NCI-H187 (cell line): Measurements from ENCODE around the gene MRTFA.

Source experiments
- DNase-seq, 2 experiments: peaks; one replicate each; lab custom pipeline; 2025; lab: John Stamatoyannopoulos, UW

The MRTFA gene

DNA sequence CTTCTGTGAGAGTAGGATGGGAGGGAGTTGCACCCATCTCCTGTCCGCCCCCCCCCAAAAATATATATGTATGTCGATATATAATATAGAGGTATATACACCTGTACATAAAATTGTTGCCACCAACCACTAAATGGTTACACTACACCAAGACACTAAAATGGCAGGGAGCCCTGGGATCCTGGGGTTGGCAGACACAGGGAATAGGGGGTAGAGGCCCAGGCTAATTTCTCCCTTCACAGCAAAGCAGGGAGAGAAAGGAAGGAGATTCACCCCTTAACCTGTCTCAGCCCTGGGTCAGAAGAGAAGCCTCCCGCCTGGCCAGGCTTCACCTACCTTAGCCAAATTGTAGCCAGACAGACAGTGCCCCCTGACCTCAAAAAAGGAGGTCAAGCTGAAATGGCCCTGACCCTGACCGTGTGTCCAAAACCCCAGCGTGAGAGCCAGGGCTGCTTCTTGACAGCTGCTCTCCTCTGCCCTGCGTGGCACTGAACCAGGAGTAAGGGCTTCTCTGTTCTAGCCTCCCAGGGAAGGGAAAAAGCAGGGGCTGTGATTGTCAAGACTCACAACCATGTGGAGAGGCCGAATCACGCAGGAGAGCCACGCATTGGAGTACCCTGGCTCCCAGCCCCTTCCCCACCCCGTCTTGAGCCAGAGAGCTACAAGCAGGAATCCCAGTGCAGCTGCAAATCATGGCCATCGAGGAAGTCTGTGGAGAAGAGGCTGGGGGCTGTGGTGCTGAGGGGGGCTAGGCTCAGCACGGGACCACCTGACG lies 225.6 kb downstream of the MRTFA start:
- DNase-seq, result no peak

DNA sequence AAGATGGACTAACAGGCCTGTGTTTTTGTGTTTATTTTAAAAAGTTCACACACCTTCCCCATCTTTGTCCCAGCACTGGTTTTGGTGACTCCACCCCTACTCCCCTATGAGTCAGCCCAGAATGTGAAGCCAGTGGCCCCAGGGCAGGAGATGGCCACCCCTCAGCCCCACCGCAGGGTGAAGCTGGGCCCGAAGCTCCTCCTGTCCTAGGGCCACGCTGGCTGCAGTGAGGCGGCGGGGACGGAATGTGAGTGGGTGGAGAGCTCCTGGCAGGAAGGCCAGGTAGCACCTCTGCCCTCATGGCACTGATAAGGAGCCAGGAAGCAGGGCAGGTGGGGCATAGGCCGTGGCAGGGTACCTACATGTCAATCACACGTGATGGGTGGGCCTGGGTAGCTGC lies 226.2 kb downstream of the MRTFA start:
- no peak for DNase-seq

DNA sequence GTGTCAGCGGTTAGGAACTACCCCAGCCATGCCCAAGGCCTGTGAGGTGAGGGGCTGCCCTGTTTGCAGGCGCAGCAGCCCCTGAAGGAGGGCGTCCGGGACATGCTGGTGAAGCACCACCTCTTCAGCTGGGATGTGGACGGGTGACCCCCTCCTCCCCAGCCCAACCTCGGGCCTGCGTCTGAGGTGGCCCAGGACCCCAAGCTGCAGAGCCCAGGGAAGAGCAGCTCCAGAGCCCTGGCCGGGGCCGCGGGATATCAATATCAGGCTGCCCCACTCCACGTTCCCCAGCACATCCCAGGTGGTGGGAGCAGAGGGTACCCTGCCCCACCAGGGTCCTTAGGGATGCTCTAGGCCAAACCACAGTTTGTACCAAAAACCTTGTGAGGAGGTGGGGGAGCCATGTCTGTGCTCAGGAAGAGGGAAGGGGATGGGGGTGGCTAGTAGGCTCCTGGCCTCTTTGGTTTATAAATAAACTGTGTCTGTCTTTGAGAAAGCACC lies 226.9 kb downstream of the MRTFA start:
- no peak for DNase-seq

DNA sequence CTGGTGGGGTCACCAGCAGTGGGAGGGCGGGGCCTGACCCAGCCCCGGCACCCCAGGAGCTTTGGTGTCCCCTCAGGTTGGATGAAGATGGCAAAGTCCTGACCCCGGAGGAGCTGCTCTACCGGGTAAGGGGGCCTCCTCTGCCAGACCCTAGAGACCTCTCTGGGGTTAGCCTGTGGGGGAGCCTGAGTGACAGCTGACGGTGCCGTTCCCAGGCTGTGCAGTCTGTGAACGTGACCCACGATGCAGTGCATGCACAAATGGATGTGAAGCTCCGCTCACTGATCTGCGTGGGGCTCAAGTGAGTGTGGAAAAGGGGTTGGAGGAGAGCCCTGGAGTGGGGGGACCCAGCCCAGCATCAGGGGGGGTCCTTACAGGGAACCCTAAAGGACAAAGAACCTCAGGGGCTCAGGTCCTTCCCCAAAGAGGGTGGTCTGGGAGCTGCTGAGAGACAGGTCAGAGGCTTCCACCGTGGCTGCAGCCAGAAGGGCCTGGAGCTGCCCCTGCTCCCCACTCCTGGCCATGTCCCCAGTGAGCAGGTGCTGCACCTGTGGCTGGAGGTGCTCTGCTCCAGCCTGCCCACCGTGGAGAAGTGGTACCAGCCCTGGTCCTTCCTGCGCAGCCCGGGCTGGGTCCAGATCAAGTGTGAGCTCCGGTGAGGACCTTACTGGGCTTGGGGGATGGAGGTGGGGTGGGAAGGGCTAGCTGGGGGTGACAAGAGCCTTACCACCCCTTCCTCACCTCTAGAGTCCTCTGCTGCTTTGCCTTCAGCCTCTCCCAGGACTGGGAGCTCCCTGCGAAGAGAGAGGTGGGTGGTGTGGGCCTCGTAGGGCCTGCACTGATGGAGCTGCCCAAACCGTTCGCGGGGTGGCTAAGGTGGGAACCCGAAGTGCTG lies 227.6 kb downstream of the MRTFA start:
- DNase-seq, result no peak

DNA sequence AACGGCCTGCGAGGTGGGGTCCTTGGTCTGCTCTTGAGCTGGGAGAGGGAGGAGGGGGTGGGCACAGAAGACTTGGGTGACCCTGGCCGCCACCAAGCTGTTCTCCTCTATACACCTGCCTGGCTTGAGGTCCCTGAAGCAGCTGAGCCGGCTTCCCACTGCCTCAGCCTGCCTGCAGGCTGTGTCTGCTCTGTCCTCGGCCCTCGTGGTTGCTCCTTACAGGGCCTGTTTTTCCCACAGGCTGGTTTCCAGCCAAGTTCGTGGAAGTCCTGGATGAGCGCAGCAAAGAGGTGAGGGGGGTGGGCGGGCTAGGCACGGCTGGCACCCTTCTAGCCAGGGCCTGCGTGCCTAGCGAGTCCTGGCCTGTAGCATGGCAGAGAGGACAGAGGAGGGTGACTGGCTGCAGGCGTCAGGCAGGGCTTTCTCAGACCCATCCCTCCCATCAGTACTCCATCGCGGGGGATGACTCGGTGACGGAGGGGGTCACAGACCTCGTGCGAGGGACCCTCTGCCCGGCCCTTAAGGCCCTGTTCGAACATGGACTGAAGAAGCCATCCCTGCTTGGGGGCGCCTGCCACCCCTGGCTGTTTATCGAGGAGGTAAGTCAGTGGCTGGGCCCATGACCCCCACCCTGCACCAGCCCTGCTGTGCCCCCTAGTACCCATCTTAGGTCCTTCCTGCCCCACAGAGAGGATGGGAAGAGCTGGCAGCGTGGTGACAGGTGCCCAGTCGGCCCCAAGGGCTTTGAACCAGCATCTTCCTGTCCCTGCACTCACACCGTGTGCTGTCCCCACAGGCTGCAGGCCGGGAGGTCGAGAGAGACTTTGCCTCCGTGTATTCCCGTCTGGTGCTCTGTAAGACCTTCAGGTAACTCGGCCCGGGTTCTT lies 228.4 kb downstream of the MRTFA start:
- no peak for DNase-seq

DNA sequence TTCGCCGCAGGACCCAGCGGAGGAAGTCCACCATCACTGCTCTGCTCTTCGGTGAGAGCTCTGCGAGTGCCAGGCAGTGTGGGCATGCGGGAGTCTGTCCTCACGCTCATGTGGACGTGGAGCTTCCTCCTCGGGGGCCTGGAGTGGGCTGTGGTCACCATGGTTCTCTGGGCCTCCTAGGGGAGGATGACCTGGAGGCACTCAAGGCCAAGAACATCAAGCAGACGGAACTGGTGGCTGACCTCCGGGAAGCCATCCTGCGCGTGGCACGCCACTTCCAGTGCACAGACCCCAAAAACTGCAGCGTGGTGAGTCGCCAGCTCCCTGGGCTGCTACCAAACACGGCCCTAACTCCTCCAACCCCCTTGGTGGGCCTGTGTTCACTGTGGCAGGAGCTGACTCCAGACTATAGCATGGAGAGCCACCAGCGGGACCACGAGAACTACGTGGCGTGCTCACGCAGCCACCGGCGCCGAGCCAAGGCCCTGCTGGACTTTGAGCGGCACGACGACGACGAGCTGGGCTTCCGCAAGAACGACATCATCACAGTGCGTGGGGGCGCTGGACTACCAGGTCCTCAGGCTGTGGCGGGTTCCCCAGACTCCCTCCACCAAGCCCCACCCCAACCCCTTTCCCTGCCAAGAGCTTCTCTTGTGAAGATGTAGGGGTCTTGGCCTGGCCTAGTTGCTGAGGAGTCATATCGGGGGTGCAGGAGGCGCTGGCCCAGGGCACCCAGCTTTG lies 229.3 kb downstream of the MRTFA start:
- no peak for DNase-seq

DNA sequence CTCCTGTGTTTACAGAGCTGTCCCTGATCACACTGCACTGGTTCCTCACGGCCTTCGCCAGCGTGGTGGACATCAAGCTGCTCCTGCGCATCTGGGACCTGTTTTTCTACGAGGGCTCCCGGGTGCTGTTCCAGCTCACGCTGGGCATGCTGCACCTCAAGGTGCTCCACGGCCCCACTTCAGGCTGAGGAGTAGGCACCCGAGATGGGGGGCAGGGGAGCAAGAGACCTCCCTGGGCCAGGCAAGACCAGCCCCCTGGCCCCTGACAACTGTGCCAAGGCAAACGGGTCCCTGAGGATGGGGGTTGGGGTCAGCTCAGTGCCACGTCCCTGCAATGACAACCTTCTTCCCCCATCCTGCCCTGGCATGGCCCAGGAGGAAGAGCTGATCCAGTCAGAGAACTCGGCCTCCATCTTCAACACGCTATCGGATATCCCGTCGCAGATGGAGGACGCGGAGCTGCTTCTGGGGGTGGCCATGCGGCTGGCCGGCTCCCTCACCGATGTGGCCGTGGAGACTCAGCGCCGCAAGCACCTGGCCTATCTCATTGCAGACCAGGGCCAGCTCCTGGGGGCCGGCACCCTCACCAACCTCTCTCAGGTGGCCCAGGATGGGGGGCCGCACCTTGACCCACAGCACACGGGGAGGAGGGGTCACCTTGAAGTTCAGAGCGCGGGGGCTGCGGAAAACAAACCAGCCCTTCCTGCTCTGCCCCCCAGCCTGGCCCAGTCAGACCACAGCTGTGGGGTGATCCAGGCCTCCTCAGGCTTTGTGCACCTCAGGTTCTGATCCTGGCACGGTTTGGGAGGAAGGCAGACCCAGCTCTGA lies 230.2 kb downstream of the MRTFA start:
- DNase-seq, result no peak

DNA sequence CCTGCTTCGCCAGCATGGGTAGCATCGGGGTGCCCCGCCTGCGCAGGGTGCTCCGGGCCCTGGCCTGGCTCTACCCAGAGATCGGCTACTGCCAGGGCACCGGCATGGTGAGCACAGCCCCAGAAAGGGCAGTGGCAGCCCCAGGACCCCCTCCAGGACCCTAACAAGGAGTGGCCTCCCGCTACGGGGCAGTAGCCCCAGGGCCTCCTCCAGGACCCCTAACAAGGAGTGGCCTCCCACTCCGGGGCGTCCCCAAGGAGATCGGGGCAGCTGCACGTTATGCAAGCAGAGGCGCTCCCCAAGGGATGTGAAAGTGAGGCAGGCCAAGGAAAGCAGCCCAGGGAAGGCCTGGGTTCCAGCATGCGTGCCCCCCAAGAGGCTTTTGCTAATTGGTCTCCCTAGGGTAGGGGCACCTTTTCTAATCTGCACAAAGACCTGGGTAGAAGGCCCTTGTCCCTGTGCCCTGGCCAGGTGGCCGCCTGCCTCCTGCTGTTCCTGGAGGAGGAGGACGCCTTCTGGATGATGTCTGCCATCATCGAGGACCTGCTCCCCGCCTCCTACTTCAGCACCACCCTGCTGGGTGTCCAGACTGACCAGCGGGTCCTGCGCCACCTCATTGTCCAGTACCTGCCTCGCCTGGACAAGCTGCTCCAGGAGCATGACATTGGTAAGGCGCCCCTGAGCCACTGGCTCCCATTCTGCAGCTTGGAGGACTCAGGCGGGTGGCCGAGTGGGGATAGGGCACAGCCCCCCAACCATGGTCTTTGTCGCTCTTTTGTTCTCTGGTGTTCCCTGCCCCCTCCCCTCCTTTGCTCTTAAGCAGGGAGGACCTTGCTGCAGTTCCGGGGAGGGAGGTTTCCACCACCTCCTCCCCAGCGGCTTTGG lies 231.1 kb downstream of the MRTFA start:
- no peak for DNase-seq

DNA sequence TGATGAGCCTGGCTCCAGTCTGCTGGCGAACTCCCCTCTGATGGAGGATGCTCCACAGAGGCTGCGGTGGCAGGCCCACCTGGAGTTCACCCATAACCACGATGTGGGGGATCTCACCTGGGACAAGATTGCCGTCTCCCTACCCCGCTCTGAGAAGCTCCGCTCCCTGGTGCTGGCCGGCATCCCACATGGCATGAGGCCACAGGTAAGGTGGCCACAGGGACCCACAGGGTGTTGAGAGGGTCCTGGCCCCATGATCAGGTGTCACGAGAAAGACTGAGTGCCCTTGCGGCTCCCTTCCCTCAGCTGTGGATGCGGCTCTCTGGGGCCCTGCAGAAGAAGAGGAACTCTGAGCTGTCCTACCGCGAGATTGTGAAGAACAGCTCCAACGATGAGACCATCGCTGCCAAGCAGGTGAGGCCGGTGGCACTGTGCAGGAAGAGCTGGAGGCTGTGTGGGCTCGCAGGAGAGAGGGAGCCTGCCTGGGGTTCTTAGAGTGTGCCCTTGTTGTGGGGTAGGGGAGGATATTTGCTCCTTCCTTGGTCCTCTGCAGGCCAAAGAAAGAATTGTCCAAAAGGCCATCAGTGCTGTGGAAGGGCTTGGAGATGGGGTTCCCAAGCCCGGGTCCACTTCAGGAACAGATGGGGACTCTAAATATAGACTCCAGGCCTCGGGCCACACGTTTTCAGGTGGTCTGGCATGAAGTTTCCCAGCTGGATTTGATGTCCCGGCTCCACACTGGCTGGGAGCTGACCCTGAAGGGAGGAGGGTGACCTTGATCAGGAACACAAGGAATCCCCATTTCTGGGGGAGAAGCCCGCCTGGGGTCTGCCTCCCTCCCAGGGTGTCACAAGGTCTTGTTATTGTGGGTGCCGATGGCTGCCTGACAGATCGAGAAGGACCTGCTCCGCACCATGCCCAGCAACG lies 232.0 kb downstream of the MRTFA start:
- no peak for DNase-seq

DNA sequence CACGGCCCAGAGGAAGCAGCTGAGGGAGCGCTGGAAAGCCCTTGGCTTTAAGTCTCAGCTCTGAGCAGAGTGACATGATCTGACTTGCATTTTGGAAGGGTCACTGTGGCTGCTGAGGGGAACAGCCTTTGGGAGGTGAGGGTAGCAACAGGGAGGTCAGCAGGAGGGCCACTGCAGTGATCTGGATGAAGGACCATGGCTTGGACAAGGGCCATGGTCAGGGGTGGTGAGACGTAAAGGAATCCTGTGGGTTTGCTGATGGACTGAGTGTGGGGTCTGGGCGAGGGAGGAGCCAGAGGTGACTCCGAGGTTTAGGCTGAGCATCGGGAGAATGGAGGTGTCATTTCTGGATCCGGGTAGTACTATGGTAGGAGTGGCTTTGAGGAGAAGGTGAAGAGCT lies 232.9 kb downstream of the MRTFA start:
- DNase-seq, result no peak

DNA sequence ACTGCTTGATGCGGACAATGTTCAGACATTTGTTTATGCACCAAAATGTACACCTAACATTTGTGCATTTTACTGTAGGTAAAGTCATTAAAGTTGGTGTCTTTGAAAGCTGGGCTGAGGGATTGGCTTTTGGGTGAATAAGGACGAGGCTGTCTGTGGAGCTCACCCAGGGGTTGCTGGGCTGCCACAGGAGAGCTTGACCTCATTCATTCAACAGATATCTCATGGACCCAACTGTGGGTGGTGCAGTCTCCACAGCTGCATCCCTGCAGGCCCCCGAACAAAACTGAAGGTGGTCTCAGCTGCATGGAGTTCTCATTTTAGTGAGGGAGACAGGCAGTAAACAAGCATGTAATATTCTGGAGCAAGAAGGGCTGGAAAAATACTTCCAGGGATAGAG lies 233.4 kb downstream of the MRTFA start:
- no peak for DNase-seq

DNA sequence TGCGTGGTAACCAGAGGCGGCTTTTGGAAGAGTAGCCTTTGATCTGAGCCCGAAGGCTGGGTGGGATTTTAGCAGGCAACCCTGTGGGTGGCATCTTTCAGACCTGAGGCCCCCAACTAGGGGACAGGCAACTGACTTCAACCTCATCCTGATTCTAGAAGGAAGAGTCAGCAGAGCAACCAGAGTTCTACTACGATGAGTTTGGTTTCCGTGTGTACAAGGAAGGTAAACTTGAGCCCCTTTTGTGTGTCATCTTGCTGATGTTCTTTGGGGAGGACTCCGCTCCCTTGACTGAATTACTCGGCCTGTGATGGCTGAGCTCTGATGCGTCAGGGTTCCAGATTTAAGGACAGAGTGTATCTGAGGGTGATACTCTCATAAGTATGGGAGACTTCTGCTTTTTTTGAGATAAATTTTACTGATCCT lies 234.5 kb downstream of the MRTFA start:
- no peak for DNase-seq

DNA sequence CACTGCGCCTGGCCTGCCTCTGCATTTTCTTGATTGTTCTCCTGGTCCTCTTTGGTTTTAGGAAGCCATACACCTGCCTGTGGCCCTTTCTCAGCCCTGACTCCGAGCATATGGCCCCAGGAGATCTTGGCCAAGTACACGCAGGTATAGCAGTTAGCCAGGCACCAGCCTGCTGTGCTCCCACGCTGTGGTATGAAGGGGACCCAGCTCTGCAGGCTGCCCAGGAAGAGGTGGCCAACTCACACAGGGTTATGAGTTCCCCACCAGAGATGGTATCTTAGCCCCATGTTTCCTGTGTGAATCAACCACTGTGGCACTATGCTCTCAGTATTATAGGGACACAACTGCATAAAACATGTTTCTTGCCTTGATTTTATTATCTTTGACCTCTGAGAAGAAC lies 235.0 kb downstream of the MRTFA start:
- no peak for DNase-seq

DNA sequence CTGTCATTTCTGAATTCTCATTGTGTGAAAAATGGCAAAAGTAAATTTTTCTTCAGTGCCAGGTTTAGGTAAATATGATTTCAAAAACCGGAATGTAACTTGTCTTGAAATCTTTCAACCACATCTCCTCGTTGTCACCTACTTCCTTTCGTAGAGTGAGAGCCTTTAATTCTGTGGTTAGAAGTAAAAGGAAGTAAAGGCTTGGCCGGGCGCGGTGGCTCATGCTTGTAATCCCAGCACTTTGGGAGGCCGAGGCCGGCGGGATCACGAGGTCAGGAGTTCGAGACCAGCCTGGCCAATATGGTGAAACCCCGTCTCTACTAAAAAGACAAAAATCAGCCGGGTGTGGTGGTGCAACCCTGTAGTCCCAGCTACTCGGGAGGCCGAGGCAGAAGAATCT lies 236.4 kb downstream of the MRTFA start:
- DNase-seq, result no peak

DNA sequence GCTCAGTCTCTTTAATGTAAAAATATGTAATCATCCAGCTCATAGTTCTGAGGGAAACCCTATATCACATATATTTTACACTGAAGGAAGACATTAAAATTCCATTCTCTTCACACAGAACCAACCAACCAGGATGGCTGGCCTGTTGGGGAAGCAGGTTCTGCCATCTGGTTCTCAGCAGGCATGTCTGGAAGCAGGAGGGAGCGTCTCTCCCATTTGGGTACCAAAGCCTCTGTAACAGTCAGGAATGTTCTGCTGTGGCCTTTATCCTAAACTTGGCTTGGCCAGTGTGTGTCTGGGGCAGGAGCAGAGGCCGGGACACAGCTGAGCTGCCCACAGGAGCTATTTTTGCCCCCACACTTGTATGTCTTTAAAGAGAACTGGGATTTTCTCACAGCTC lies 236.9 kb downstream of the MRTFA start:
- DNase-seq, result no peak

DNA sequence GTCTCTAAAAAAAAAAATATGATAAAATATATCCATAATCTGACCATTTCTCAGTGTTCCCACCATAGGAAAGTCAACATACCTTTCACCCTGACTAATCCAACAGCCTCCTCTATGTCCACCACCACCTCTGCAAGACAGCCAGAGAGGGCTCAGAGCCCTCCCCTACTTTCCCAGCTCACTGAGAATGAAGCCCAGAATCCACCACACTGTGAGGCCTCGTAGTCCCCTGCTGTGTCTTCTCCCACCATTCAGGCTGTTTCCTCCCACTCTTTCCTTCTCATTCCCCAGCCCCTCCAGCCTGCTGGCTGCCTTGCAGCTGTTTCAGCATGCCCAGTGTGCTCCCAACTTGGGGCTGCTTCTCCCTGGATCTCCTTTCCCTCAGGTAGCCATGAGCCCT lies 239.1 kb downstream of the MRTFA start:
- DNase-seq, result no peak

DNA sequence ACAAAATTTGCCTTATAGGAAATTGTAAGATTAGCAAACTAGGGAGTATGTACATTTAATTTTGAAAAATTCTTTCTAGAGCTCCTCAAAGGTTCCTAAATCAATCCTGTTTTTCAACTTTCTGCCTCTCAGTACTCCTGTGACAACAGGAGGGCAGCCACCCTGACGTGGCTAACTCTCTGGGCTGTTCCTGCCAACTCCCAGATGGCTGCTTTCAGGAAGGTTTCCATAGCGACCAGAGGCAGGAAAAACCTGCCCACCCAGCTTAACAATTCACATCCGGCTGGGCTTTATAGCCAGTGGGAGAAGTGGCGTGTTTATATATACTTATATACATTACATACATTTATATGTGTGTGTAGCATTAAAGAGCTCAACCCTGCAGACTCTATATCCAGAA lies 239.6 kb downstream of the MRTFA start:
- no peak for DNase-seq

DNA sequence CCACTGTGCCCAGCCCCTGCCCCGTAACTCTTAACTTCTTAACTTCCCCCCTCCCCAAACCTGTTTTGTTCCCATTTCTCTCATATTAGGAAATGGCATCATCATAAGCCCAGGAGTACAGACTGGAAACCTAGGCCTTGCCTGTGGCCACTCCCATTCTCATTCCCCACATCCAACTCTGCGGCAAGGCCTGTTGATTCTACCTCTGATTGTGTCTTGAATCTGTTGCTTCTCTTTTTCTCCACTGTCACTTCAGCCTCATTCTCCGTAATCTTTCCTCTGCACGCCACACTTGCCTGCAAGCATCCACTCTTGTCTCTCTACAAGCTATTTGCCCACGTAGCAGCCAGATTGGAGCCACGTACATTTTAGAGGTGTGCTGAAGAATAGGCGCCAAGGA lies 240.9 kb downstream of the MRTFA start:
- no peak for DNase-seq
